K562 (cell line): ENCODE results near the gene HOXB3. TPM values are rescaled to one million over a fixed set of nuclear protein-coding genes. Genes with fewer than 3 reads are reported as not detected.

Source experiments
- C11orf30 ChIP-seq: fragments of 450-650 bp; IDR thresholded peaks from 2 replicates; pipeline ENCODE4 v1.6.1; 2016; ENCODE audit warnings: low read depth, mild to moderate bottlenecking
- EGR1 ChIP-seq: fragments of 450-650 bp; conservative IDR thresholded peaks from 2 replicates; pipeline ENCODE4 v1.6.1; 2017; ENCODE audit warnings: mild to moderate bottlenecking
- EP300 ChIP-seq: IDR thresholded peaks from 2 replicates; pipeline ENCODE4 v1.6.1; 2012; ENCODE audit warnings: low read length, improper control_type of control experiment
- FOXA3 ChIP-seq, 2 experiments: fragments of 450-650 bp in 1 of 2; sonication (generic) in 1 of 2; formaldehyde crosslinking; IDR thresholded peaks in 1 of 2; conservative IDR thresholded peaks in 1 of 2; 2 replicates each; pipeline versions ENCODE4 v1.4.0 to v1.8.0; 2020 to 2022; ENCODE audit warnings: mild to moderate bottlenecking in 2 of 2, missing genetic modification reagents in 1 of 2
- HDAC8 ChIP-seq: fragments of 450-650 bp; IDR thresholded peaks from 2 replicates; pipeline ENCODE4 v1.6.1; 2016; ENCODE audit warnings: mild to moderate bottlenecking, missing genetic modification characterization, moderate library complexity, missing compliant biosample characterization
- HSF4 ChIP-seq: fragments of 250-450 bp; sonication (Bioruptor Pico); IDR thresholded peaks from 2 replicates; pipeline ENCODE4 v2.1.2; 2022; ENCODE audit warnings: mild to moderate bottlenecking, moderate library complexity, borderline replicate concordance
- MEIS2 ChIP-seq: fragments of 450-650 bp; IDR thresholded peaks from 2 replicates; pipeline ENCODE4 v1.6.1; 2014; ENCODE audit warnings: mild to moderate bottlenecking; ENCODE audit not compliant: partially characterized antibody
- POLR2G ChIP-seq: fragments of 200-400 bp; formaldehyde crosslinking; IDR thresholded peaks from 2 replicates; pipeline ENCODE4 v1.6.1; 2017; ENCODE audit warnings: low read depth, mild to moderate bottlenecking, antibody characterized with exemption, low read length, moderate library complexity
- SIX5 ChIP-seq, 2 experiments: IDR thresholded peaks; 2 replicates each; pipeline ENCODE4 v1.6.1; 2011; ENCODE audit warnings: low read length in 2 of 2, borderline replicate concordance in 1 of 2, low read depth in 1 of 2, mild to moderate bottlenecking in 1 of 2, moderate library complexity in 1 of 2; ENCODE audit not compliant: insufficient read depth in 1 of 2
- SLC30A9 ChIP-seq: fragments of 250-450 bp; sonication (Bioruptor Pico); IDR thresholded peaks from 2 replicates; pipeline ENCODE4 v1.8.0; 2022; ENCODE audit warnings: mild to moderate bottlenecking, moderate library complexity
- ZNF23 ChIP-seq: fragments of 250-450 bp; sonication (Bioruptor Pico); IDR thresholded peaks from 2 replicates; pipeline ENCODE4 v1.4.0; 2020; ENCODE audit warnings: mild to moderate bottlenecking
- ZNF695 ChIP-seq: fragments of 450-650 bp; formaldehyde crosslinking; IDR thresholded peaks from 2 replicates; pipeline ENCODE4 v1.4.0; 2020; ENCODE audit warnings: mild to moderate bottlenecking, moderate library complexity
- ZNF830 ChIP-seq: fragments of 250-450 bp; sonication (Bioruptor Pico); IDR thresholded peaks from 2 replicates; pipeline ENCODE4 v1.5.0; 2021; ENCODE audit warnings: mild to moderate bottlenecking
- polyA plus RNA-seq, 8 experiments: library from polyadenylated mRNA; depleted of rRNA in 4 of 8; stranded (reverse) in 5 of 8; unstranded in 3 of 8; fragments of >200 nt; fragmentation: Nextera tagmentation in 2 of 8; fragmentation: Illumina TruSeq in 1 of 8; extraction: Ambion mirVana in 2 of 8; extraction: Trizol in 1 of 8; gene quantifications; 2 replicates each; pipeline versions ENCODE4 v1.2.1 to v1.2.3, GENCODE V29; 2011 to 2014; ENCODE audit warnings: inconsistent platforms in 1 of 8, missing spikeins in 1 of 8
- total RNA-seq, 7 experiments: library from RNA; depleted of rRNA in 6 of 7; stranded (reverse); fragments of >200 nt in 6 of 7; fragmentation: Illumina TruSeq in 2 of 7; extraction: Trizol in 2 of 7; gene quantifications; 2 replicates each; pipeline versions ENCODE4 v1.2.1 to v1.2.3, GENCODE V29; 2011 to 2021; ENCODE audit warnings: low replicate concordance in 1 of 7
- TF ChIP-seq, protein P1 (sequence below), 2 experiments: fragments of 450-650 bp; IDR thresholded peaks; 2 replicates each; pipeline ENCODE4 v1.6.1; 2016
- TF ChIP-seq, protein P2 (sequence below): fragments of 450-650 bp; IDR thresholded peaks from 2 replicates; pipeline ENCODE4 v1.6.1; 2016; ENCODE audit warnings: mild to moderate bottlenecking, moderate library complexity

HOXB3 gene
- total and polyA plus RNA-seq, 9 of the 15 experiments (the other 6 are each of a cell fraction or from before 2014, with no cell fraction given) = 2.4 to 41.3 (median 20.2) TPM

DNA sequence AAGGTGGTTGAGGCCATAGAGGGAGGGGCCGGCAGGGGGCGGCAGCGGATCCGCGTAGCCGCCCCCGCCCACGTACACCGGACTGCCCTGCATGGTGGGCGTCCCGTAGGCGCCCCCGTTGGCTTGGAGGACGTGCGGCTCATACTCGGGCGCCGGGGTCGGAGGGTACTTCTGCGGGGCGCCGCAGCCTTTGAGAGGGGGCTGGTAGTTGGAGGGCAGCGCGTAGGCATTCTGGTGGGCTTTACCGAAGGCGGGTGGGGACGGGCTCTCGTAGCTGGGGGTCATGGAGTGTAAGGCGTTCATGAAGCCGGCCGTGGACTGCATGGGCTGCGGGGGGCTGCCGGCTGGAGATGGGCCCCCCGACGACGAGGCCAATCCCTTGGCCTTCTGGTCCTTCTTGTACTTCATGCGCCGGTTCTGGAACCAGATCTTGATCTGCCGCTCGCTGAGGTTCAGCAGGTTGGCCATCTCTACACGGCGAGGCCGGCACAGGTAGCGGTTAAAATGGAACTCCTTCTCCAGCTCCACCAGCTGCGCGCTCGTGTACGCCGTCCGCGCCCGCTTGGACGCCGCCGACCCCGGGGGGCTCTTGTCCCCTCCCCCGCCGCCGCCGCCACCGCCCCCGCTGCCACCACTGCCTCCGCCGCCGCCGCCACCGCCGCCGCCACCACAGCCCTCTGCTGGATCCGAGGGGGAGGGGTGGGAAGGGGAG lies 39.4 kb downstream of the HOXB3 start (continued):
- TF ChIP-seq, protein P1, sequence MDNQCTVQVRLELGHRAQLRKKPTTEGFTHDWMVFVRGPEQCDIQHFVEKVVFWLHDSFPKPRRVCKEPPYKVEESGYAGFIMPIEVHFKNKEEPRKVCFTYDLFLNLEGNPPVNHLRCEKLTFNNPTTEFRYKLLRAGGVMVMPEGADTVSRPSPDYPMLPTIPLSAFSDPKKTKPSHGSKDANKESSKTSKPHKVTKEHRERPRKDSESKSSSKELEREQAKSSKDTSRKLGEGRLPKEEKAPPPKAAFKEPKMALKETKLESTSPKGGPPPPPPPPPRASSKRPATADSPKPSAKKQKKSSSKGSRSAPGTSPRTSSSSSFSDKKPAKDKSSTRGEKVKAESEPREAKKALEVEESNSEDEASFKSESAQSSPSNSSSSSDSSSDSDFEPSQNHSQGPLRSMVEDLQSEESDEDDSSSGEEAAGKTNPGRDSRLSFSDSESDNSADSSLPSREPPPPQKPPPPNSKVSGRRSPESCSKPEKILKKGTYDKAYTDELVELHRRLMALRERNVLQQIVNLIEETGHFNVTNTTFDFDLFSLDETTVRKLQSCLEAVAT (IDR thresholded peaks at IDR 0.05) = no peak
- no peak for TF ChIP-seq HSF4
- TF ChIP-seq, protein P2, sequence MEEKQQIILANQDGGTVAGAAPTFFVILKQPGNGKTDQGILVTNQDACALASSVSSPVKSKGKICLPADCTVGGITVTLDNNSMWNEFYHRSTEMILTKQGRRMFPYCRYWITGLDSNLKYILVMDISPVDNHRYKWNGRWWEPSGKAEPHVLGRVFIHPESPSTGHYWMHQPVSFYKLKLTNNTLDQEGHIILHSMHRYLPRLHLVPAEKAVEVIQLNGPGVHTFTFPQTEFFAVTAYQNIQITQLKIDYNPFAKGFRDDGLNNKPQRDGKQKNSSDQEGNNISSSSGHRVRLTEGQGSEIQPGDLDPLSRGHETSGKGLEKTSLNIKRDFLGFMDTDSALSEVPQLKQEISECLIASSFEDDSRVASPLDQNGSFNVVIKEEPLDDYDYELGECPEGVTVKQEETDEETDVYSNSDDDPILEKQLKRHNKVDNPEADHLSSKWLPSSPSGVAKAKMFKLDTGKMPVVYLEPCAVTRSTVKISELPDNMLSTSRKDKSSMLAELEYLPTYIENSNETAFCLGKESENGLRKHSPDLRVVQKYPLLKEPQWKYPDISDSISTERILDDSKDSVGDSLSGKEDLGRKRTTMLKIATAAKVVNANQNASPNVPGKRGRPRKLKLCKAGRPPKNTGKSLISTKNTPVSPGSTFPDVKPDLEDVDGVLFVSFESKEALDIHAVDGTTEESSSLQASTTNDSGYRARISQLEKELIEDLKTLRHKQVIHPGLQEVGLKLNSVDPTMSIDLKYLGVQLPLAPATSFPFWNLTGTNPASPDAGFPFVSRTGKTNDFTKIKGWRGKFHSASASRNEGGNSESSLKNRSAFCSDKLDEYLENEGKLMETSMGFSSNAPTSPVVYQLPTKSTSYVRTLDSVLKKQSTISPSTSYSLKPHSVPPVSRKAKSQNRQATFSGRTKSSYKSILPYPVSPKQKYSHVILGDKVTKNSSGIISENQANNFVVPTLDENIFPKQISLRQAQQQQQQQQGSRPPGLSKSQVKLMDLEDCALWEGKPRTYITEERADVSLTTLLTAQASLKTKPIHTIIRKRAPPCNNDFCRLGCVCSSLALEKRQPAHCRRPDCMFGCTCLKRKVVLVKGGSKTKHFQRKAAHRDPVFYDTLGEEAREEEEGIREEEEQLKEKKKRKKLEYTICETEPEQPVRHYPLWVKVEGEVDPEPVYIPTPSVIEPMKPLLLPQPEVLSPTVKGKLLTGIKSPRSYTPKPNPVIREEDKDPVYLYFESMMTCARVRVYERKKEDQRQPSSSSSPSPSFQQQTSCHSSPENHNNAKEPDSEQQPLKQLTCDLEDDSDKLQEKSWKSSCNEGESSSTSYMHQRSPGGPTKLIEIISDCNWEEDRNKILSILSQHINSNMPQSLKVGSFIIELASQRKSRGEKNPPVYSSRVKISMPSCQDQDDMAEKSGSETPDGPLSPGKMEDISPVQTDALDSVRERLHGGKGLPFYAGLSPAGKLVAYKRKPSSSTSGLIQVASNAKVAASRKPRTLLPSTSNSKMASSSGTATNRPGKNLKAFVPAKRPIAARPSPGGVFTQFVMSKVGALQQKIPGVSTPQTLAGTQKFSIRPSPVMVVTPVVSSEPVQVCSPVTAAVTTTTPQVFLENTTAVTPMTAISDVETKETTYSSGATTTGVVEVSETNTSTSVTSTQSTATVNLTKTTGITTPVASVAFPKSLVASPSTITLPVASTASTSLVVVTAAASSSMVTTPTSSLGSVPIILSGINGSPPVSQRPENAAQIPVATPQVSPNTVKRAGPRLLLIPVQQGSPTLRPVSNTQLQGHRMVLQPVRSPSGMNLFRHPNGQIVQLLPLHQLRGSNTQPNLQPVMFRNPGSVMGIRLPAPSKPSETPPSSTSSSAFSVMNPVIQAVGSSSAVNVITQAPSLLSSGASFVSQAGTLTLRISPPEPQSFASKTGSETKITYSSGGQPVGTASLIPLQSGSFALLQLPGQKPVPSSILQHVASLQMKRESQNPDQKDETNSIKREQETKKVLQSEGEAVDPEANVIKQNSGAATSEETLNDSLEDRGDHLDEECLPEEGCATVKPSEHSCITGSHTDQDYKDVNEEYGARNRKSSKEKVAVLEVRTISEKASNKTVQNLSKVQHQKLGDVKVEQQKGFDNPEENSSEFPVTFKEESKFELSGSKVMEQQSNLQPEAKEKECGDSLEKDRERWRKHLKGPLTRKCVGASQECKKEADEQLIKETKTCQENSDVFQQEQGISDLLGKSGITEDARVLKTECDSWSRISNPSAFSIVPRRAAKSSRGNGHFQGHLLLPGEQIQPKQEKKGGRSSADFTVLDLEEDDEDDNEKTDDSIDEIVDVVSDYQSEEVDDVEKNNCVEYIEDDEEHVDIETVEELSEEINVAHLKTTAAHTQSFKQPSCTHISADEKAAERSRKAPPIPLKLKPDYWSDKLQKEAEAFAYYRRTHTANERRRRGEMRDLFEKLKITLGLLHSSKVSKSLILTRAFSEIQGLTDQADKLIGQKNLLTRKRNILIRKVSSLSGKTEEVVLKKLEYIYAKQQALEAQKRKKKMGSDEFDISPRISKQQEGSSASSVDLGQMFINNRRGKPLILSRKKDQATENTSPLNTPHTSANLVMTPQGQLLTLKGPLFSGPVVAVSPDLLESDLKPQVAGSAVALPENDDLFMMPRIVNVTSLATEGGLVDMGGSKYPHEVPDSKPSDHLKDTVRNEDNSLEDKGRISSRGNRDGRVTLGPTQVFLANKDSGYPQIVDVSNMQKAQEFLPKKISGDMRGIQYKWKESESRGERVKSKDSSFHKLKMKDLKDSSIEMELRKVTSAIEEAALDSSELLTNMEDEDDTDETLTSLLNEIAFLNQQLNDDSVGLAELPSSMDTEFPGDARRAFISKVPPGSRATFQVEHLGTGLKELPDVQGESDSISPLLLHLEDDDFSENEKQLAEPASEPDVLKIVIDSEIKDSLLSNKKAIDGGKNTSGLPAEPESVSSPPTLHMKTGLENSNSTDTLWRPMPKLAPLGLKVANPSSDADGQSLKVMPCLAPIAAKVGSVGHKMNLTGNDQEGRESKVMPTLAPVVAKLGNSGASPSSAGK = no peak
- TF ChIP-seq ZNF830 = no peak
- TF ChIP-seq ZNF23 (CRISPR knock-in tag) = no peak
- no peak for TF ChIP-seq SLC30A9 (CRISPR knock-in tag)
- peak; percentile 70 for TF ChIP-seq POLR2G
- TF ChIP-seq FOXA3 (CRISPR knock-in tag; conservative IDR thresholded peaks at IDR 0.05 in 1 of 2, IDR thresholded peaks at IDR 0.05 in 1 of 2) = no peak
- no peak for TF ChIP-seq EP300
- no peak for TF ChIP-seq SIX5 (IDR thresholded peaks at IDR 0.05; ENCODE audit: borderline replicate concordance in 1 of 2, insufficient read depth in 1 of 2, low read depth in 1 of 2, low read length in 2 of 2)
- TF ChIP-seq EGR1 = peak; percentile 71
- no peak for TF ChIP-seq ZNF695 (CRISPR knock-in tag)
- no peak for TF ChIP-seq C11orf30
- TF ChIP-seq HDAC8 = no peak
- no peak for TF ChIP-seq MEIS2
